ENCODE data around the gene CNTN1.

GRCh38 chr12:41108032-41108431, 415.8 kb downstream of the CNTN1 start:
- TF ChIP-seq SIN3A (IDR thresholded peaks at IDR 0.05; ENCODE audit: borderline replicate concordance, insufficient read depth, low read length) (no peak), REST (IDR thresholded peaks at IDR 0.05; ENCODE audit: insufficient read depth in 1 of 2, low read depth in 2 of 2, low read length in 2 of 2) (no peak), POLR2AphosphoS5 (IDR thresholded peaks at IDR 0.05; ENCODE audit: low read depth, low read length) (no peak), TAF1 (IDR thresholded peaks at IDR 0.05; ENCODE audit: borderline replicate concordance, insufficient read depth, low read length) (no peak), FOXP2 (optimal IDR thresholded peaks at IDR 0.05; ENCODE audit: borderline replicate concordance, extremely low read depth, extremely low read length, insufficient read depth) (no peak)

Measured in PFSK-1 (cell line).